Measurements from ENCODE around the gene ETS2. TPM values are rescaled to one million over a fixed set of nuclear protein-coding genes. Genes with fewer than 3 reads are reported as not detected.

The ETS2 gene
- total and polyA plus RNA-seq, 2 of the 4 experiments (the other 2 are of a cell fraction) = 21.3 to 21.7 TPM

- POLR2A ChIA-PET (ENCODE audit: unreplicated experiment) = no interaction called here
- in situ Hi-C loops (cut with MboI; ENCODE audit: low sequenced_read_pairs) (no loop called here), intact Hi-C loops (cut with micrococcal nuclease) (no loop called here), dilution Hi-C loops (cut with HindIII; ENCODE audit: low sequenced_read_pairs, unreplicated experiment) (no loop called here)
- H4K20me1 ChIP-seq (ENCODE audit: insufficient read depth, low read length) = no peaks in the 10 kb centered on the region
- no peak overlapping the region for H2AK9ac ChIP-seq (replicated peaks; ENCODE audit: low read depth, low read length, poor library complexity)
- peaks cover 5% of the 10 kb centered on the region; the same call in 1 of the 2 replicates for H3K4me1 ChIP-seq (ENCODE audit: control insufficient read depth, insufficient read depth, low read length)
- ATAC-seq (ENCODE audit: low read depth) = no peak
- no peak overlapping the region for H4K8ac ChIP-seq (ENCODE audit: low read depth in 2 of 2, low read length in 2 of 2)
- H3K23ac ChIP-seq (ENCODE audit: low read depth, low read length) = no peak overlapping the region
- H2BK5ac ChIP-seq (ENCODE audit: low read depth, low read length, poor library complexity, severe bottlenecking) = no peak overlapping the region
- no peaks in the 10 kb centered on the region for H3K27me3 ChIP-seq (ENCODE audit: control insufficient read depth, insufficient read depth, low read length)
- no peak overlapping the region for H3K14ac ChIP-seq (replicated peaks; ENCODE audit: low read depth, low read length)
- 80% methylated on average over 1 of the region's 5 CpGs; no CpG with 5 or more reads in 1 of the 2 experiments for WGBS, 2 experiments (ENCODE audit: extremely low coverage in 2 of 2, insufficient read length in 1 of 2)
- no peak for TF ChIP-seq MAFK (IDR thresholded peaks at IDR 0.05; ENCODE audit: low read depth, low read length)
- TF ChIP-seq CHD1 (IDR thresholded peaks at IDR 0.05; ENCODE audit: low read depth, low read length) = no peak
- TF ChIP-seq MAZ (IDR thresholded peaks at IDR 0.05; ENCODE audit: borderline replicate concordance, low read depth, low read length) = no peak
- no peak for TF ChIP-seq USF2 (IDR thresholded peaks at IDR 0.05; ENCODE audit: low read depth, low read length)
- TF ChIP-seq MXI1 (IDR thresholded peaks at IDR 0.05; ENCODE audit: borderline replicate concordance, low read depth, low read length) = no peak
- TF ChIP-seq SMC3 (IDR thresholded peaks at IDR 0.05; ENCODE audit: low read depth, low read length) = no peak
- no peak for TF ChIP-seq RCOR1 (IDR thresholded peaks at IDR 0.05; ENCODE audit: insufficient replicate concordance, low read length)
- no peak for TF ChIP-seq NFE2L2 (IDR thresholded peaks at IDR 0.05; ENCODE audit: low read depth, low read length)
- no peak for TF ChIP-seq RFX5 (IDR thresholded peaks at IDR 0.05; ENCODE audit: low read depth, low read length)
- TF ChIP-seq CTCF (conservative IDR thresholded peaks at IDR 0.05; ENCODE audit: low read depth, low read length) = no peak
- TF ChIP-seq POLR2A (IDR thresholded peaks at IDR 0.05; ENCODE audit: low read depth, low read length) = no peak
- no peak for TF ChIP-seq ELK1 (IDR thresholded peaks at IDR 0.05; ENCODE audit: borderline replicate concordance, low read depth, low read length)
- H3K4me2 ChIP-seq (ENCODE audit: low read depth, low read length) = no peak overlapping the region
- no peak overlapping the region for H4K91ac ChIP-seq (ENCODE audit: insufficient read depth, low read depth, low read length)
- H3K56ac ChIP-seq (ENCODE audit: extremely low read depth, insufficient read depth, low read length) = no peak overlapping the region
- H4K5ac ChIP-seq (ENCODE audit: low read depth, low read length) = no peak overlapping the region
- no peak overlapping the region for H2AK5ac ChIP-seq (ENCODE audit: low read depth, low read length)
- no peaks in the 10 kb centered on the region for H3K36me3 ChIP-seq (ENCODE audit: control insufficient read depth, insufficient read depth, low read length)
- CTCF ChIA-PET = no interaction called here
- no peak overlapping the region for H3K4me3 ChIP-seq (ENCODE audit: insufficient read depth, low read depth, low read length)
- no peak overlapping the region for H3K9ac ChIP-seq (ENCODE audit: low read depth, low read length)
- peaks cover 5% of the 10 kb centered on the region; the same call in 1 of the 2 replicates for H3K9me1 ChIP-seq (ENCODE audit: insufficient read depth, low read length)
- DNase-seq = no peak
- H2BK120ac ChIP-seq (ENCODE audit: low read depth, low read length) = no peak overlapping the region
- no TSS peak for BruUV-seq (replicated peaks)
- no peak overlapping the region for H3K4ac ChIP-seq (ENCODE audit: low read depth, low read length)
- no peak overlapping the region for H2BK20ac ChIP-seq (ENCODE audit: low read depth, low read length)
- H3K79me1 ChIP-seq (ENCODE audit: low read depth in 1 of 2, low read length in 2 of 2) = no peaks in the 10 kb centered on the region
- H3K27ac ChIP-seq (ENCODE audit: insufficient read depth, low read length) = no peak overlapping the region
- H3K18ac ChIP-seq (ENCODE audit: low read depth, low read length) = no peak overlapping the region
- no peak overlapping the region for H2AFZ ChIP-seq (replicated peaks; ENCODE audit: low read length, poor library complexity)
- H2BK15ac ChIP-seq (ENCODE audit: low read depth, low read length) = no peak overlapping the region
- H3K9me3 ChIP-seq (ENCODE audit: control insufficient read depth, insufficient read depth, low read length) = no peaks in the 10 kb centered on the region
These were observed 12.9 kb upstream of the ETS2 start for GRCh38 chr21:38792676-38793459.

Data from IMR-90 (cell line).